ENCODE results near the gene FCHSD2.
"Not testable (repeated sequence)": the region's sequence is repeated elsewhere in the genome, so short reads cannot be mapped to it uniquely, and the experiment has no call there.

DNA sequence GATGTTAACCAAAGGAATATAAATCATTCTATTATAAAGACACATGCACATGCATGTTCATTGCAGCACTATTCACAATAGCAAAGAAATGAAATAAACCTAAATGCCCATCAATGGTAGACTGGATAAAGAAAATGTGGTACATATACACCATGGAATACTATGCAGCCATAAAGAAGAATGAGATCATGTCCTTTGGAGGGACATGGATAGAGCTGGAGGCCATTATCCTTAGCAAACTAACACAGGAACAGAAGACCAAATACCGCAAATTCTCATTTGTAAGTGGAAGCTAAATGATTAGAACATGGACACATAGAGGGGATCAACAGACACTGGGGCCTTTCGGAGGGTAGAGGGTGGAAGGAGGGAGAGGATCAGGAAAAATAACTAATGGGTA lies 283.9 kb downstream of the FCHSD2 start:
- TF ChIP-seq, protein P1, sequence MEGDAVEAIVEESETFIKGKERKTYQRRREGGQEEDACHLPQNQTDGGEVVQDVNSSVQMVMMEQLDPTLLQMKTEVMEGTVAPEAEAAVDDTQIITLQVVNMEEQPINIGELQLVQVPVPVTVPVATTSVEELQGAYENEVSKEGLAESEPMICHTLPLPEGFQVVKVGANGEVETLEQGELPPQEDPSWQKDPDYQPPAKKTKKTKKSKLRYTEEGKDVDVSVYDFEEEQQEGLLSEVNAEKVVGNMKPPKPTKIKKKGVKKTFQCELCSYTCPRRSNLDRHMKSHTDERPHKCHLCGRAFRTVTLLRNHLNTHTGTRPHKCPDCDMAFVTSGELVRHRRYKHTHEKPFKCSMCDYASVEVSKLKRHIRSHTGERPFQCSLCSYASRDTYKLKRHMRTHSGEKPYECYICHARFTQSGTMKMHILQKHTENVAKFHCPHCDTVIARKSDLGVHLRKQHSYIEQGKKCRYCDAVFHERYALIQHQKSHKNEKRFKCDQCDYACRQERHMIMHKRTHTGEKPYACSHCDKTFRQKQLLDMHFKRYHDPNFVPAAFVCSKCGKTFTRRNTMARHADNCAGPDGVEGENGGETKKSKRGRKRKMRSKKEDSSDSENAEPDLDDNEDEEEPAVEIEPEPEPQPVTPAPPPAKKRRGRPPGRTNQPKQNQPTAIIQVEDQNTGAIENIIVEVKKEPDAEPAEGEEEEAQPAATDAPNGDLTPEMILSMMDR (IDR thresholded peaks at IDR 0.05) = not testable (repeated sequence)
- not testable (repeated sequence) for TF ChIP-seq EP300 (IDR thresholded peaks at IDR 0.05)

Measured in gastroesophageal sphincter (tissue), 3 donors.